OCI-LY1 (cell line): Measurements from ENCODE around the gene MALT1.

Source experiments
- EZH2 ChIP-seq: fragments of 200-600 bp; sonication (generic), shearing (Covaris generic); IDR thresholded peaks from 2 replicates; pipeline ENCODE4 v1.8.0; 2017; ENCODE audit warnings: borderline replicate concordance, mixed run types, mild to moderate bottlenecking, antibody characterized with exemption, low read length, moderate library complexity, mixed read lengths
- TF ChIP-seq, protein P1 (sequence below): fragments of 200-600 bp; sonication (generic), shearing (Covaris generic); IDR thresholded peaks from 2 replicates; pipeline ENCODE4 v1.5.1; 2017; ENCODE audit warnings: mild to moderate bottlenecking, antibody characterized with exemption, low read length, moderate library complexity, mixed read lengths

DNA sequence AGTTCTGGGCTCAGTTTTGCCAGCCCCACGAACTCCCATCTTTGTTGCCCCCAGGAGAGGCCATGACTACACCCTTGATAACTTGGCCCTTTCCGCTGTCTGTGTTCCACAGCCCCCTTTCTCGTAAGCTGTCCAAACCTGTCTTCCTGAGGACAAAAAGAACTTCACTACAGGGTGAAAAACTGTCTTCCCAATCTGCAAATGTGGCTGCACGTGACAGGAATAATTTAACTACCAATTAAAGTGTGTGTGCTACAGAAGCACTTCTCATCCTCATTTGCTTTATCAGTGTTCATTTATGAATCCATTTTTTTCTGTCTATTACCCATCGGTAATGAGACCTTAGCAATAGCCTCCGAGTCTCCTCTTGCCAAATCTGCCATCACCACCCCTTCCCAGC lies 33.3 kb upstream of the MALT1 start:
- TF ChIP-seq, protein P1, sequence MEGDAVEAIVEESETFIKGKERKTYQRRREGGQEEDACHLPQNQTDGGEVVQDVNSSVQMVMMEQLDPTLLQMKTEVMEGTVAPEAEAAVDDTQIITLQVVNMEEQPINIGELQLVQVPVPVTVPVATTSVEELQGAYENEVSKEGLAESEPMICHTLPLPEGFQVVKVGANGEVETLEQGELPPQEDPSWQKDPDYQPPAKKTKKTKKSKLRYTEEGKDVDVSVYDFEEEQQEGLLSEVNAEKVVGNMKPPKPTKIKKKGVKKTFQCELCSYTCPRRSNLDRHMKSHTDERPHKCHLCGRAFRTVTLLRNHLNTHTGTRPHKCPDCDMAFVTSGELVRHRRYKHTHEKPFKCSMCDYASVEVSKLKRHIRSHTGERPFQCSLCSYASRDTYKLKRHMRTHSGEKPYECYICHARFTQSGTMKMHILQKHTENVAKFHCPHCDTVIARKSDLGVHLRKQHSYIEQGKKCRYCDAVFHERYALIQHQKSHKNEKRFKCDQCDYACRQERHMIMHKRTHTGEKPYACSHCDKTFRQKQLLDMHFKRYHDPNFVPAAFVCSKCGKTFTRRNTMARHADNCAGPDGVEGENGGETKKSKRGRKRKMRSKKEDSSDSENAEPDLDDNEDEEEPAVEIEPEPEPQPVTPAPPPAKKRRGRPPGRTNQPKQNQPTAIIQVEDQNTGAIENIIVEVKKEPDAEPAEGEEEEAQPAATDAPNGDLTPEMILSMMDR: no peak
- TF ChIP-seq EZH2: no peak
